RWPE1 (cell line): ENCODE measurements around the gene C1S.

Source experiments
- CTCF ChIA-PET: fragments of 350-600 bp; sonication (Branson Sonifier 250); formaldehyde crosslinking; extraction: SDS; loops from one replicate; lab custom pipeline; 2021; lab: Yijun Ruan, JAX
- POLR2A ChIA-PET: fragments of 400-600 bp; formaldehyde crosslinking; extraction: SDS; loops from one replicate; lab custom pipeline; 2020; ENCODE audit warnings: antibody characterized with exemption; ENCODE audit not compliant: low non-redundant PET; lab: Yijun Ruan, JAX
- DNase-seq: peaks from one replicate; pipeline ENCODE4 v3.0.0; 2012; ENCODE audit warnings: low spot score
- H3K27ac ChIP-seq: fragments of 450-650 bp; 2 replicates; pipeline ENCODE4 v1.5.1; 2017
- TF ChIP-seq, protein P1 (sequence below): fragments of 450-650 bp; conservative IDR thresholded peaks from 2 replicates; pipeline ENCODE4 v1.5.1; 2017; ENCODE audit warnings: low read depth, mild to moderate bottlenecking

Gene C1S

DNA sequence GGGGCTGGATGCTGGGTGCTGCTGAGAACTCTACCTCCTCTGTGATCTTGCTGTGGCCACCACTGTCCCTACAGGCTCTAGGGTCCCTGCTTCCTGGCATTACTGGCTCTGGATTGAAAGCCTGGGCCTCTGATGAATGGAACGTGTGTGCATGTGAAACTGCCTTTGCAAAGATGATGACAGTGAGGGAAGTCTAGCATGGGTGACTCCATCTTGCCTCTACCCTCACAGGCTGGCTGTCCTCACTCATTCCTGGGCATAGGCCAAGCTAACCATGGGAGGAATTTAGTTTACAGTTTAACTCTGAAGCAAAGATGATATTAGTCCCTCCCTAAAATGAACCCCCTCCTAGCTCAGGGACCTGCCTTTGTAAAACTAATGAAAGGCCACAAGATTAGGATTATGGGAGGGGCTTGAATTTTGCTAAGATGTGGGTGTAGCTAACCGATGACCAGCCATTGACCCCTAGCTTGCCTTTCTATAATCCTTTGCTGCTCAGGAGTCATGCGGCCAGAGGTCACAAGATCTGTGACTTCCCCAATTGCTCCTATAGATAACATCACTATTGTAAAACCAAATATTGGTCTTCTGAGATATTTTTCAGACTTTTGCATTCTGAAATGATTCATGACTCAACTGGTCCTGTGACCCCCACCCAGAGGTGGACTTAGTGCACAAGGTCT, 2.2 kb upstream of the C1S start:
- DNase-seq, result no peak
- ChIA-PET POLR2A (no interaction called here), CTCF (interaction anchor here (0.5 to 0.6 kb wide), 2 partner anchors 22 to 55 kb away, joined by 3 to 5 read pairs; no protein-coding TSS in a partner anchor)
- no peak overlapping the region for H3K27ac ChIP-seq
- TF ChIP-seq, protein P1, sequence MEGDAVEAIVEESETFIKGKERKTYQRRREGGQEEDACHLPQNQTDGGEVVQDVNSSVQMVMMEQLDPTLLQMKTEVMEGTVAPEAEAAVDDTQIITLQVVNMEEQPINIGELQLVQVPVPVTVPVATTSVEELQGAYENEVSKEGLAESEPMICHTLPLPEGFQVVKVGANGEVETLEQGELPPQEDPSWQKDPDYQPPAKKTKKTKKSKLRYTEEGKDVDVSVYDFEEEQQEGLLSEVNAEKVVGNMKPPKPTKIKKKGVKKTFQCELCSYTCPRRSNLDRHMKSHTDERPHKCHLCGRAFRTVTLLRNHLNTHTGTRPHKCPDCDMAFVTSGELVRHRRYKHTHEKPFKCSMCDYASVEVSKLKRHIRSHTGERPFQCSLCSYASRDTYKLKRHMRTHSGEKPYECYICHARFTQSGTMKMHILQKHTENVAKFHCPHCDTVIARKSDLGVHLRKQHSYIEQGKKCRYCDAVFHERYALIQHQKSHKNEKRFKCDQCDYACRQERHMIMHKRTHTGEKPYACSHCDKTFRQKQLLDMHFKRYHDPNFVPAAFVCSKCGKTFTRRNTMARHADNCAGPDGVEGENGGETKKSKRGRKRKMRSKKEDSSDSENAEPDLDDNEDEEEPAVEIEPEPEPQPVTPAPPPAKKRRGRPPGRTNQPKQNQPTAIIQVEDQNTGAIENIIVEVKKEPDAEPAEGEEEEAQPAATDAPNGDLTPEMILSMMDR, result no peak

DNA sequence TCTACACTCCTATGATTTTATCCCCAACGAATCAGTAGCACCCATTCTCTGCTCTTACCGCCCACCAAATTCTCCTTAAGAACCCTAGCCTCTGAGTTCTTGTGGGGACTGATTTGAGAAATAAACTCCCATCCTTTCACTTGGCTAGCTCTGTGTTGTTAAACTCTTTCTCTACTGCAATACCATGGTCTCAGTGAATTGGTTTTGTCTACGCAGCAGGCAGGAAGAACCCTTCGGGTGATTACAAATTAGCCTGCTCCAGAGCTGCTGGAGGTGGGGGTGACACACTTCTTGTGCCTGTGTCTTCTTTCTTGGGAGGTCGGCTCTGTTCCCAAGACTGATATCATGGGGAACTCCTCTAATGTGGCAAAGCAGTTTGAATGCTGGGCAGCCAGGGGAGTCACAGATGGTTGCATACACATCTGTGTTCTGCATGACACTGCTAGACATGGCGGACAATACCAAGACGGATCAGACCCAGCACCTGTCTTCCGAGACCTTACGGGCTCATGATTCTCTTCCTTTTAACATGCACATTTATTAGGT, 1.6 kb upstream of the C1S start:
- ChIA-PET CTCF (no interaction called here), POLR2A (no interaction called here)
- H3K27ac ChIP-seq, result no peak overlapping the region
- DNase-seq, result no peak
- TF ChIP-seq, protein P1, result no peak

DNA sequence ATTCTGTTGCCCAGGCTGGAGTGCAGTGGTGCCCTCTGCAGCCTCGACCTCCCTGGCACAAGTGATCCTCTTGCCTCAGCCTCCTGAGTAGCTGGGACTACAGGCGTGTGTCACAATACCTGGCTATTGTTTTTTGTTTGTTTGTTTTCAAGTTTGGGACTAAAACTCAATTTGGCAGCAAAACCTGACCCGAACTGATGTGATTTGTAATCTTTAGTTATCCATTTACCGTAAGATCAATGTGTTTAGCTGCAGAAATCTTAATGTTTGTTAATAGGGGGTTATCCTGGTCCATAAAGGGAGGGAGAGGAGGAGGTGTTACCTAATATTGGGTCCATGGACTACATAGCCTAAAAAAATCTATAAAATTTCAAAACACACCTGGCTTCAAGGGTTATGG, 738 bp upstream of the C1S start:
- ChIA-PET CTCF (interaction anchor here (0.6 to 1.3 kb wide), 6 partner anchors 19 to 121 kb away, joined by 3 to 8 read pairs (median 4); partner anchors contain the start of genes C1R and C1RL), POLR2A (no interaction called here)
- no peak for DNase-seq
- TF ChIP-seq, protein P1, result no peak
- H3K27ac ChIP-seq, result peak overlapping the region; percentile 66

DNA sequence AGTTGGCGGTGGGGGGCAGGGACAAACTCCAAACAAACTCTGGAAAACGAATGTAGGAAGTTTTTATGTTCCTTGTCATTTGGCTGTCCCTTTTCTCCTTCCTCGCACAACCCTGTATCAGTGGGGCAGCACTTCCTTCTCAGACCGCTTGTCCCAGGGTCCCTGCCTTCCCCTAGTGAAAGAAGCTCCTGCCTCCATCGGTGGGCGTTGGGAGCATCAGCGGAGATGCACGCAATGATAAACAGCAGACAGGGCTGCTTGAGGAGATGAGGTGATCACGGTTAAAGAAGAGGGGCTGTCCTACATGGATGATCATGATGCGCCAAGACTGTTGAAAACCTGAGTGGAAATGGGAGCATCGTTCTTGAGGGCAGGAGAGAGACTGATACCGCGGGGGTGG, 620 bp downstream of the C1S start:
- TF ChIP-seq, protein P1, result no peak
- ChIA-PET CTCF (interaction anchor here (1.3 kb wide), 1 partner anchor 47 kb away, joined by 8 read pairs; no protein-coding TSS in a partner anchor), POLR2A (no interaction called here)
- peak overlapping the region; percentile 80 for H3K27ac ChIP-seq
- no peak for DNase-seq

DNA sequence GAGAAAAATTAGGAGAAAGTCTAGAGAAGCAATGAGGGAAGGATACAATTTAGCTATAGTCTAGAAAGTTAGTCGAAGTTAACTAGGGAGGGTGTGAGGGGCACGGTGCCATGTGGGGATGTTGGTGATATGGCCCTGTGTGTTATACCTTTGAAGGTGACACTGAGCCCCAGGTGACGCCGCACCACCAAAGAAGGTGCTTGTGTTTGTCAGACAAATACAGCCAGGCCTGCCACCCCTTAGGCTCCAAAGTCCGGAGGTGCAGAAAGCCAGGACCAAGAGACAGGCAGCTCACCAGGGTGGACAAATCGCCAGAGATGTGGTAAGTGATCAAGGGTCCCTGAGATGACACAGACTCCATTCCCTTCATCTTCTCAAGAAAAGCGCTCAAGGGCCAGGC, 1.1 kb downstream of the C1S start:
- ChIA-PET CTCF (no interaction called here), POLR2A (no interaction called here)
- DNase-seq, result no peak
- no peak overlapping the region for H3K27ac ChIP-seq
- TF ChIP-seq, protein P1, result no peak

DNA sequence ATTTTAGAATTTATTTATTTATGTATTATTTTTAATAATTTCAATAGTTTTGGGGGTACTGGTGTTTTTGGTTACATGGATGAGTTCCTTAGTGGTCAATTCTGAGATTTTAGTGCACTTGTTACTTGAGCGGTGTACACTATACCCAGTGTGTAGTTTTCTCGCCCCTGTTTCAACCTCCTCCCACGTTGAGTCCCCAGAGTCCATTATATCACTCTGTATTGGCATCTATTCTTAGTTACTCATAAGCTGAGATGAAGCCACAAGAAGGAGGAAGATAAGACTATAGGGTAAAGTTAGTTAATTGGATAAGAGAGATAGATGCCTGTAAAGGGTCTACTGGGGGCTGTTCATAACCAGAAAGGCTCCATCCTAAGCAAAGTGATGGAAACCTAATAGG, 4.0 kb downstream of the C1S start:
- H3K27ac ChIP-seq, result no peak overlapping the region
- ChIA-PET POLR2A (no interaction called here), CTCF (no interaction called here)
- TF ChIP-seq, protein P1, result no peak
- DNase-seq, result no peak
